GM23338 (cell line): ENCODE measurements around the gene ADAM15. TPM values are rescaled to one million over a fixed set of nuclear protein-coding genes. Genes with fewer than 3 reads are reported as not detected.

ENCODE experiments used
- ATAC-seq: fragments of 200-7000 bp; cut with Tn5 transposase; 3 replicates; pipeline ENCODE4 v1.9.1; 2020
- DNase-seq: peaks from one replicate; pipeline ENCODE4 v3.0.0-alpha.2; 2015; ENCODE audit warnings: low spot score
- H2AFZ ChIP-seq: fragments of 200-600 bp; sonication (generic); 2 replicates; pipeline ENCODE4 v1.8.0; 2016; ENCODE audit warnings: antibody characterized with exemption, mild to moderate bottlenecking, moderate library complexity
- H3F3A ChIP-seq: fragments of 200-600 bp; sonication (generic); replicated peaks from 2 replicates; pipeline ENCODE4 v1.8.0; 2017; ENCODE audit warnings: antibody characterized with exemption, mixed run types, low read depth
- H3K27ac ChIP-seq: fragments of 200-600 bp; sonication (generic); 2 replicates; pipeline ENCODE4 v1.6.1; 2016; ENCODE audit warnings: low read depth
- H3K27me3 ChIP-seq: fragments of 200-600 bp; sonication (generic); 2 replicates; pipeline ENCODE4 v1.8.0; 2016; ENCODE audit warnings: mild to moderate bottlenecking, mixed run types, moderate library complexity; ENCODE audit not compliant: insufficient read depth
- H3K36me3 ChIP-seq: fragments of 200-600 bp; sonication (generic); 2 replicates; pipeline ENCODE4 v1.8.0; 2016; ENCODE audit warnings: mild to moderate bottlenecking; ENCODE audit not compliant: insufficient read depth
- H3K4me1 ChIP-seq: fragments of 200-600 bp; sonication (generic); 2 replicates; pipeline ENCODE4 v1.8.0; 2016; ENCODE audit warnings: mild to moderate bottlenecking, moderate library complexity; ENCODE audit not compliant: insufficient read depth
- H3K4me2 ChIP-seq: fragments of 200-600 bp; sonication (generic); 2 replicates; pipeline ENCODE4 v1.7.1; 2017; ENCODE audit warnings: mixed run types
- H3K4me3 ChIP-seq: fragments of 200-600 bp; sonication (generic); 2 replicates; pipeline ENCODE4 v1.6.1; 2016; ENCODE audit warnings: mixed run types
- H3K79me2 ChIP-seq: fragments of 200-600 bp; sonication (generic); replicated peaks from 2 replicates; pipeline ENCODE4 v1.8.0; 2017; ENCODE audit warnings: mild to moderate bottlenecking; ENCODE audit not compliant: insufficient read depth
- H3K9me2 ChIP-seq: fragments of 200-600 bp; sonication (generic); 2 replicates; pipeline ENCODE4 v1.8.0; 2017; ENCODE audit not compliant: insufficient read depth
- H4K20me1 ChIP-seq: fragments of 200-600 bp; sonication (generic); replicated peaks from 2 replicates; pipeline ENCODE4 v1.8.0; 2017; ENCODE audit warnings: mild to moderate bottlenecking; ENCODE audit not compliant: insufficient read depth
- H3K27ac Mint-ChIP-seq: 2 replicates; pipeline ENCODE4 v1.8.0; 2020; ENCODE audit warnings: inconsistent platforms, mild to moderate bottlenecking, moderate library complexity, mixed read lengths
- H3K27me3 Mint-ChIP-seq: 3 replicates; pipeline ENCODE4 v1.8.0; 2022; ENCODE audit warnings: low read depth, mild to moderate bottlenecking, moderate library complexity, mixed read lengths, inconsistent platforms; ENCODE audit not compliant: insufficient read depth, poor library complexity
- H3K36me3 Mint-ChIP-seq: 3 replicates; pipeline ENCODE4 v1.8.0; 2021; ENCODE audit warnings: low read depth, mild to moderate bottlenecking, inconsistent platforms, moderate library complexity, mixed read lengths
- H3K4me1 Mint-ChIP-seq: 3 replicates; pipeline ENCODE4 v1.8.0; 2020; ENCODE audit warnings: mild to moderate bottlenecking, inconsistent platforms, mixed read lengths
- H3K4me3 Mint-ChIP-seq: 3 replicates; pipeline ENCODE4 v1.8.0; 2021; ENCODE audit warnings: moderate library complexity, mild to moderate bottlenecking, inconsistent platforms, mixed read lengths
- H3K9me3 Mint-ChIP-seq: 3 replicates; pipeline ENCODE4 v1.8.0; 2020; ENCODE audit warnings: moderate library complexity, mild to moderate bottlenecking, inconsistent platforms, mixed read lengths
- CREB1 ChIP-seq: fragments of 250-450 bp; sonication (Bioruptor Pico); IDR thresholded peaks from 2 replicates; pipeline ENCODE4 v1.5.0; 2020; ENCODE audit warnings: low read depth, mild to moderate bottlenecking, moderate library complexity
- CTCF ChIP-seq, 2 experiments: fragments of 200-600 bp in 1 of 2; sonication (generic) in 1 of 2; conservative IDR thresholded peaks; 2 replicates each; pipeline versions ENCODE4 v1.5.1 to v1.6.1; 2016 to 2017; ENCODE audit warnings: antibody characterized with exemption in 2 of 2, low read depth in 2 of 2, mild to moderate bottlenecking in 2 of 2, moderate library complexity in 1 of 2
- ETS1 ChIP-seq: IDR thresholded peaks from 2 replicates; pipeline ENCODE4 v1.6.1; 2016; ENCODE audit warnings: antibody characterized with exemption
- EZH2 ChIP-seq: fragments of 200-600 bp; sonication (generic); IDR thresholded peaks from one replicate; pipeline ENCODE4 v1.8.0; 2017; ENCODE audit warnings: antibody characterized with exemption, mild to moderate bottlenecking, low read depth; ENCODE audit not compliant: unreplicated experiment
- EZH2phosphoT487 ChIP-seq: fragments of 200-600 bp; sonication (generic); IDR thresholded peaks from one replicate; pipeline ENCODE4 v1.8.1; 2018; ENCODE audit warnings: antibody characterized with exemption; ENCODE audit not compliant: unreplicated experiment
- POLR2AphosphoS5 ChIP-seq: IDR thresholded peaks from 2 replicates; pipeline ENCODE4 v1.6.1; 2016; ENCODE audit warnings: antibody characterized with exemption, low read depth
- STAT1 ChIP-seq: IDR thresholded peaks from one replicate; pipeline ENCODE4 v1.6.1; 2016; ENCODE audit warnings: antibody characterized with exemption; ENCODE audit not compliant: unreplicated experiment
- ZNF114 ChIP-seq: fragments of 250-450 bp; sonication (Bioruptor Pico); IDR thresholded peaks from 2 replicates; pipeline ENCODE4 v1.5.0; 2020; ENCODE audit warnings: mild to moderate bottlenecking, moderate library complexity
- ZNF331 ChIP-seq: fragments of 250-450 bp; sonication (Bioruptor Pico); IDR thresholded peaks from 2 replicates; pipeline ENCODE4 v1.5.0; 2020; ENCODE audit warnings: low read depth, mild to moderate bottlenecking, moderate library complexity
- ZNF462 ChIP-seq: fragments of 250-450 bp; sonication (Bioruptor Pico); IDR thresholded peaks from 2 replicates; pipeline ENCODE4 v1.5.0; 2020; ENCODE audit warnings: mild to moderate bottlenecking, moderate library complexity
- polyA plus RNA-seq: library from polyadenylated mRNA; unstranded; fragments of >200 nt; fragmentation: Nextera tagmentation; extraction: Ambion mirVana; gene quantifications from 2 replicates; pipeline ENCODE4 v1.2.1, GENCODE V29; 2016
- total RNA-seq: library from RNA; depleted of rRNA; stranded (reverse); fragments of >200 nt; shearing (Covaris generic); gene quantifications from 2 replicates; pipeline ENCODE4 v1.2.3, GENCODE V29; 2014
- TF ChIP-seq, protein P1 (sequence below): IDR thresholded peaks from one replicate; pipeline ENCODE4 v1.6.1; 2018; ENCODE audit warnings: antibody characterized with exemption; ENCODE audit not compliant: unreplicated experiment

ADAM15 gene
- total and polyA plus RNA-seq, 2 experiments from 2014 or later: 24.2 to 31.1 TPM

GRCh38 chr1:155003227-155003765 is 47.8 kb upstream of the ADAM15 start:
- H3K4me2 ChIP-seq: peak overlapping the region; percentile 96
- H3K36me3 Mint-ChIP-seq: peaks cover 4% of the 10 kb centered on the region; the same call in 1 of the 3 replicates
- peaks cover 40% of the 10 kb centered on the region for H3K79me2 ChIP-seq
- no peaks in the 10 kb centered on the region for H3K9me2 ChIP-seq
- DNase-seq (peak; percentile 59), ATAC-seq (no peak)
- peak overlapping the region; percentile 92 for H3K4me3 Mint-ChIP-seq
- H3K27ac Mint-ChIP-seq: peak overlapping the region; percentile 92
- H3K36me3 ChIP-seq: no peaks in the 10 kb centered on the region
- no peak for TF ChIP-seq EZH2phosphoT487
- no peak for TF ChIP-seq CTCF (conservative IDR thresholded peaks at IDR 0.05; ENCODE audit: low read depth in 2 of 2)
- no peak for TF ChIP-seq EZH2
- TF ChIP-seq, protein P1, sequence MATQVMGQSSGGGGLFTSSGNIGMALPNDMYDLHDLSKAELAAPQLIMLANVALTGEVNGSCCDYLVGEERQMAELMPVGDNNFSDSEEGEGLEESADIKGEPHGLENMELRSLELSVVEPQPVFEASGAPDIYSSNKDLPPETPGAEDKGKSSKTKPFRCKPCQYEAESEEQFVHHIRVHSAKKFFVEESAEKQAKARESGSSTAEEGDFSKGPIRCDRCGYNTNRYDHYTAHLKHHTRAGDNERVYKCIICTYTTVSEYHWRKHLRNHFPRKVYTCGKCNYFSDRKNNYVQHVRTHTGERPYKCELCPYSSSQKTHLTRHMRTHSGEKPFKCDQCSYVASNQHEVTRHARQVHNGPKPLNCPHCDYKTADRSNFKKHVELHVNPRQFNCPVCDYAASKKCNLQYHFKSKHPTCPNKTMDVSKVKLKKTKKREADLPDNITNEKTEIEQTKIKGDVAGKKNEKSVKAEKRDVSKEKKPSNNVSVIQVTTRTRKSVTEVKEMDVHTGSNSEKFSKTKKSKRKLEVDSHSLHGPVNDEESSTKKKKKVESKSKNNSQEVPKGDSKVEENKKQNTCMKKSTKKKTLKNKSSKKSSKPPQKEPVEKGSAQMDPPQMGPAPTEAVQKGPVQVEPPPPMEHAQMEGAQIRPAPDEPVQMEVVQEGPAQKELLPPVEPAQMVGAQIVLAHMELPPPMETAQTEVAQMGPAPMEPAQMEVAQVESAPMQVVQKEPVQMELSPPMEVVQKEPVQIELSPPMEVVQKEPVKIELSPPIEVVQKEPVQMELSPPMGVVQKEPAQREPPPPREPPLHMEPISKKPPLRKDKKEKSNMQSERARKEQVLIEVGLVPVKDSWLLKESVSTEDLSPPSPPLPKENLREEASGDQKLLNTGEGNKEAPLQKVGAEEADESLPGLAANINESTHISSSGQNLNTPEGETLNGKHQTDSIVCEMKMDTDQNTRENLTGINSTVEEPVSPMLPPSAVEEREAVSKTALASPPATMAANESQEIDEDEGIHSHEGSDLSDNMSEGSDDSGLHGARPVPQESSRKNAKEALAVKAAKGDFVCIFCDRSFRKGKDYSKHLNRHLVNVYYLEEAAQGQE: no peak
- no peak for TF ChIP-seq ZNF462 (CRISPR knock-in tag)
- no peak for TF ChIP-seq POLR2AphosphoS5
- TF ChIP-seq ZNF331 (CRISPR knock-in tag): no peak
- no peak for TF ChIP-seq STAT1
- no peak for TF ChIP-seq ETS1
- no peak for TF ChIP-seq ZNF114 (CRISPR knock-in tag)
- no peak for TF ChIP-seq CREB1 (CRISPR knock-in tag)
- H3K27me3 ChIP-seq: no peaks in the 10 kb centered on the region
- peaks cover 22% of the 10 kb centered on the region for H3K4me1 ChIP-seq
- H3K4me3 ChIP-seq: peak overlapping the region; percentile 96
- H2AFZ ChIP-seq: no peak overlapping the region
- no peak overlapping the region for H3K27ac ChIP-seq
- no peaks in the 10 kb centered on the region for H3K9me3 Mint-ChIP-seq
- no peaks in the 10 kb centered on the region; the same call in 1 of the 2 replicates for H4K20me1 ChIP-seq
- H3F3A ChIP-seq: peaks cover 16% of the 10 kb centered on the region
- peaks cover 39% of the 10 kb centered on the region for H3K4me1 Mint-ChIP-seq
- peaks cover 21% of the 10 kb centered on the region for H3K27me3 Mint-ChIP-seq
